GM12872 (cell line): ENCODE data around the gene GPX4.

Experiments
- TF ChIP-seq, protein P1 (sequence below): IDR thresholded peaks from 3 replicates; pipeline ENCODE4 v1.5.1; 2011; ENCODE audit warnings: low read depth, mild to moderate bottlenecking, low read length, moderate library complexity; ENCODE audit not compliant: insufficient read depth

The GPX4 gene

DNA sequence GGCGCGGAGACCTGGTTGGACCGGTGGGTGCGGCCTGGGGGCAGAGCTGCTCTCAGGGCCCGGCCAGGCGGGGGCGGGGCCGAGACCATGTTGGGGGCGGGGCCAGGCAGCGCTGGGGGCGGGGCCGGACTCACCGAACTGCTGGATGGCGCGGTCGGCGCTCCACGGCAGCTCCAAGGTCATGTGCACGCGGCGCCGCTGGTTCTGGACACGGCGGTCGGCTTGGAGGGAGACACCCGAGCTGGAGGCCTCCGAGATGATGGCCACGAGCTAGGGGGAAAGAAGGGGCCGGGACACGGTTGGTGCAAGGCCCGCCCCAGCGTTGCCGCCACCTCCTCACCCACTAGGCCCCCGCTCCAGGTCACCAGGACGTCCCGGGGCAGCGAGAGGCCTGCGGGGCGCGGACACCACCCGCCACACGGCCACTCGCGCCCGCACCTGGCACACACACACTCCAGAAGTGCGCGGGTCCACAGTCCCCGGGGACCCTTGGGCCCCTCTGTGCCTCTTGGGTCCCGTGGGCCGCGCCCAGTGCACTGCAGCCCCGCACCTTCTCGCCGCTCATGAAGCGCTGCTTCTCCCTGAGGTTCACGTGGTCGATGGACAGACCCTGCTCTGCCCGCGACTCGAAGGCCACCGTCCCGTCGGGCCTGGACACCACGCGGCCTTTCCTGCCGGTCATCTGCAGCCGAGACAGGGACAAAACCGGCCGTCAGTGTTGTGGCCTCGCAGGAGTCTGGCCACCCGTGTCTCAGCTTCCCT, 8.7 kb downstream of the GPX4 start:
- TF ChIP-seq, protein P1, sequence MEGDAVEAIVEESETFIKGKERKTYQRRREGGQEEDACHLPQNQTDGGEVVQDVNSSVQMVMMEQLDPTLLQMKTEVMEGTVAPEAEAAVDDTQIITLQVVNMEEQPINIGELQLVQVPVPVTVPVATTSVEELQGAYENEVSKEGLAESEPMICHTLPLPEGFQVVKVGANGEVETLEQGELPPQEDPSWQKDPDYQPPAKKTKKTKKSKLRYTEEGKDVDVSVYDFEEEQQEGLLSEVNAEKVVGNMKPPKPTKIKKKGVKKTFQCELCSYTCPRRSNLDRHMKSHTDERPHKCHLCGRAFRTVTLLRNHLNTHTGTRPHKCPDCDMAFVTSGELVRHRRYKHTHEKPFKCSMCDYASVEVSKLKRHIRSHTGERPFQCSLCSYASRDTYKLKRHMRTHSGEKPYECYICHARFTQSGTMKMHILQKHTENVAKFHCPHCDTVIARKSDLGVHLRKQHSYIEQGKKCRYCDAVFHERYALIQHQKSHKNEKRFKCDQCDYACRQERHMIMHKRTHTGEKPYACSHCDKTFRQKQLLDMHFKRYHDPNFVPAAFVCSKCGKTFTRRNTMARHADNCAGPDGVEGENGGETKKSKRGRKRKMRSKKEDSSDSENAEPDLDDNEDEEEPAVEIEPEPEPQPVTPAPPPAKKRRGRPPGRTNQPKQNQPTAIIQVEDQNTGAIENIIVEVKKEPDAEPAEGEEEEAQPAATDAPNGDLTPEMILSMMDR, result no peak

DNA sequence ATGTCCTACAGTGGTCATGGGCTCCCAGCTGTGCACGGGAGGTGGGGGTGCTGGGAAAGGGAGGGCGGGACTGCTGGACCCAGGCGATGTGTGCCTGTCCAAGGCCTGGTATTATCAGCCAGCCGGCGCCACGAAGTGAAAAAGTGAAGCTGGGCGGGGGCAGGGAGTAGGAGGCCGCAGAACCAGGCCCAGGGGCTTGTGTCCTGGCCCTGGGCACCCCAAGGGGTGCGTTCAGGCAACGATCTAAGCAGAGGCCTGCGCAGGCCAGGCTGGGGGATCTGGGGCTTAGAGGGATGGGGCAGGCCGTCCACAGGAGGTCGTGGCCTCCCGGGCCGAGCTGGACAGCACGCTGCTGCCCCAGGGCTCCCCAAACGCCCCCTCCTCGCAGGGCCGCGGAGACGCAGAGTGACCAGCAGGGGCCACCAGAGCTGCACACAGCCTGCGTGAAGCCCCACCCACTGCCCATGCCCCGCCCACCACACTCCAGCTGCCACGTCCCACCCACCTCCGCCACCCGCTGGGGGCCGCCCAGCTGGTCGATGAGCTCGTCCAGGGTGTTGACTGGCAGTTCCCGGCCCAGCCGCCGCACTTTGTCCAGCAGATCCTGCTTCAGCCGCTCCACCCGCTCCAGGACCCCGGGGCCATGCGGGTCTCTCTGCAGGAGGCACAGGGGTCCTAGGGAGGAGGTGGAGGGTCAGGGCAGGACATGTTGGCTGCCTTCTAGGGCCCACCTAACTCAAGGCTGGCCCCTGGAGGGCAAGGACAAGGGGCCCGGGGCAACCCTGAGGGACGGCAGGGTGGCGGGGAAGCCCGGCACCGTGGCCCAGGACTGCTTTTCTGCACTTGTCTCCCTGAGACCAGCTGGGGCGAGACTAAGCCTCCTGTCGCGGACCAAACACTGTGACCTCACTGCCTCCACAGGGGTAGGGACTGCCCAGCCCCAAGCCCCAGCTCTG, 9.5 kb downstream of the GPX4 start:
- TF ChIP-seq, protein P1, result peak; percentile 89

DNA sequence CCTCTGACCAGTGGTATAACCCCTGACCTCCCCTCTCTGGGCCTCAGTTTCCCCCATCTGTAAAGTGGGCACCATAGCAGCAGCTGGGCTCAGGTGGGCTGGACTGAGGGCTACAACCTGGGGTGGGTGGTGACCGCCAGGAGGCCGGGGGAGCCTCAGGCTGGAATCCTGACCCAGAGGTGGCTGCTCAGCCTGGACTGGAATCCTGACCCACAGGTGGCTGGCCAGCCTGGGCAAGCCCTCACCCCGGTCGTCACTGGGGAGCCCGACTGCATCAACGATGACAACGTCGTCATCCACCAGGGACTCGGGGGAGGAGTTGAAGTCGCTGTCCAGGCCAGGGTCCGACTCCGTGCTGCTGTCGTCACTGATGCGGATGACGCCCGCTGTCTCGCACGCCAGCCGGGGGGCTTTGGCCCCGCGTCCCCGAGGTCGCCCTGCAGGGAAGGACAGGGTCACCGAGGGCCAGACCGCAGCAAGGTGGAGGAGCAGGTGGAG, 10.2 kb downstream of the GPX4 start:
- TF ChIP-seq, protein P1, result no peak

DNA sequence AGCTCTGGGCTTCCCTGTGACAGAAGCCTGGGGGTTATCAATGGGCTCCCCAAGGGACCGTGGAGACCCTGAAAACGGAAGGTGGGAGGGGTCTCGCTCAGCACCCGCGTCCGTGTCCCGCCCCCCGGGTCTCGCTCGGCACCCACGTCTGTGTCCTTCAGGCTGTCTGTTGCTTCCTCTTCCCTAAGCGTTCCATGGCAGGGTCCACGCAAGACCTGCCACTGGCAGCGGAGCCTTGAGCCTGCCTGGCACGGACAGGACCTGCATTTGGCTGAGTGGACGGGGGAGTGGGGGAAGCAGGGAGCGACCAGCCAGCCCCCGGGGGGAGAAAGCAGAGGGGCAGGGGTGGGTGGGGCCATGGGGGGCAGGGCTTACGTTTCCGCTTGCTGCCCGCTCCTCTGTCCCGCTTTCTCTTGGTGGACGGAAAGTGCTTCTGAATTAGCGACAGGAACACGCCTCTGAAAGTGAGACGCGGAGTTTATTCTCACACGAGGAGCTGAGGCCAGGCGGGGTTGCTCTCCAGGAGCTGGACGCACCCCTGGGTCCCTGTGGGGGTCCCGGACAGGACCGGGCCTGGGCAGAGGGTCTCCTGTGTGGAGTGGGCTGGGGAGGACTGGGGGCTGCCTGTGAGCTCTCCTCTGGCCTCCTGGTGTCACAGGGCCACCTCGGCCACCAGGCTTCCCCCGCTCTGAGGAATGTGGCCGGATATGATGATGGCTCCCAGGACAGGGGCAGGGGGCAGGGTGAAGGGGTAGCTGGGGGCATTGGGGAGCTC, 12.0 kb downstream of the GPX4 start:
- TF ChIP-seq, protein P1, result no peak

DNA sequence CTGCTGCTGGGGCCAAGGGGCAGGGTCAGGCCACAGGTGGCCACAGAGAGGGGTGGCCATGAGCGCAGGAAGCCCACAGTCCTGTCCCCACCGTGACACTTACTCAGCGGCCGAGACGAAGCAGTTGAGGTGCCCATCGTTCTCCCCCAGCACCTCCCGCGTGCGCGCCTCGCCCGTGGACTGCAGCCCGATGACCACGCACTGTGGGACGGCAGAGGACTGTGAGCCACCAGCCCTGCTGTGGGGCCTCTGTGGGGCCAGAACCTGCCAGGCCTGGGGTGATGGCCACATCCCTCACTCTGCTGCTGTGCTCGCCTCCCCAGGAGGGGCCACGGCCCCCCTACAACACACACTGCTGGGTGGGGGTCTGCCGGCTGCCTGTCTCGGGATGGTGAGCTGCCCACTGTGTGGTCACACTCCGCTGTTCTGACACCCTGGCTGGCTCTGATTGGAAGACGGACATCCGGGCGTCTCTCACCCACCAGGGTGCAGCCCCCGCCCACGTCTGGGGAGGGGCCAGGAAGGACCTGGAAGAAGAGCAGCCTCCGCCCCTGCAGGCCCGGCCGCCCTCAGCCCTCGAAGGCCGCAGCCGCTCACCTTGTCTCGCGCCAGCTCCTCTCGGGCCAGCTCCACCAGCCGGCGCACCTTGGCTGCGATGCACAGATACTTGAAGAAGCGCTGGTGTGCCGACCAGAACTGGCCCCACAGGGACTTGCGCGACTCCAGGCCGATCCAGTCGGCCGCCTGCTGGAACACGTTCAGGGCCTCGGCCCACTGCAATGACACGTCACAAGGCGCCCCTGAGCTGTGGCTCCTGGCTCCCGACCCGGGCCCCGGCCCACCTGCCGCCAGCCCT, 13.2 kb downstream of the GPX4 start:
- TF ChIP-seq, protein P1, result no peak

DNA sequence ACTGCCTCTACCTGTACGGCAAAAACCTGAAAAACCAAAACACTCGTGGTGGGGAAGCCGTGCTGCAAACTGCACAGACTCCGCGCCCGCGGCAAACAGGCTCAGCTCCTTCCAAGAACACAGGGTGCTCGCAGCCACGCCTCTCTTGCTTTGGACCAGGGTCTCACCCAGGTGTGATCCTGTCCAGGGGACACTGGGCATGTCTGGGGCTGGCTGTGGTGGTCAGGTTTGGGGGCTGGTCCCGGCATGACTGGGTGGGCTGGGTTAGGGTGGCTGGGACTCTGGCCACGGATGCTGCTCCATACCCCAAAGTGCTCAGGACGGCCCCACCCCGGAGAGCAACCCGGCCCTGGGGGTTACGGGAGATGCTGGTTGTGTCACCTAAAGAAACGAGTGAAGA, 13.9 kb downstream of the GPX4 start:
- TF ChIP-seq, protein P1, result no peak
